ENCODE measurements around the gene MLXIPL.
"Not testable (repeated sequence)": the region's sequence is repeated elsewhere in the genome, so short reads cannot be mapped to it uniquely, and the experiment has no call there.

Gene MLXIPL

DNA sequence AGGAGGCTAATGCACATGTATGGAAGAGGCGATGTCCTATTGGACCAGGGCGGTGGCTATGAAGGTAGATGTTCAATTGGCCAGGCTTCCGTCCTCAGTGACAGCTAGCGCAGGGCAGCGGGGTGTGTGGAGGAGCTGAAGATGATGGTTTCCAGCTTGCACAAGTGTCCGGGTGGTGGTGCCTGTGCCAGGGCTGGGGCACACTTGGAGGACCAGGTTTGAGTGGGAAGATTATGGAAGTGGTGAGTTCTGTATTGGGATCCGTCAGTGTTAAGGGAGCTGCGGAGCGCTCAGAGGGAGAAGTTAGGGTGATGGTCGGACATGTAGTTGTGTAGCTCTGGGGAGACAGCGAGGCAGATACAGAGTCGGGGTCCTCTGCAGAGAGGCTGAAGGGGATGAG is 37.4 kb downstream of the MLXIPL start:
- no peak overlapping the region for H2AK5ac ChIP-seq (ENCODE audit: low read length)
- H3K27ac ChIP-seq (ENCODE audit: low read depth, low read length) = no peak overlapping the region
- no peak overlapping the region for H3K23ac ChIP-seq (ENCODE audit: low read length)
- no peak overlapping the region for H2BK120ac ChIP-seq (ENCODE audit: low read depth, low read length)
- H3K4me1 ChIP-seq (ENCODE audit: control insufficient read depth, low read depth, low read length) = no peaks in the 10 kb centered on the region
- WGBS (ENCODE audit: extremely low coverage, insufficient coverage, low lambda C conversion rate) = no CpG with 5 or more reads among the region's 12 CpGs
- no peak overlapping the region for H4K8ac ChIP-seq (ENCODE audit: low read depth, low read length)
- H3K79me2 ChIP-seq (ENCODE audit: control insufficient read depth, insufficient read depth, low read length) = no peaks in the 10 kb centered on the region
- H3K4ac ChIP-seq (ENCODE audit: low read depth, low read length) = no peak overlapping the region
- DNase-seq = no peak
- no peak overlapping the region for H3K9ac ChIP-seq (ENCODE audit: low read length)
- H3K79me1 ChIP-seq (ENCODE audit: low read length) = no peaks in the 10 kb centered on the region
- H3K56ac ChIP-seq (ENCODE audit: low read length) = no peak overlapping the region
- no peaks in the 10 kb centered on the region for H3K36me3 ChIP-seq (ENCODE audit: control insufficient read depth, insufficient read depth, low read length)
- no peak overlapping the region for H4K5ac ChIP-seq (ENCODE audit: low read length)
- no peaks in the 10 kb centered on the region for H3K27me3 ChIP-seq (ENCODE audit: insufficient read depth, low read length, poor library complexity)
- H2BK5ac ChIP-seq (ENCODE audit: low read length) = no peak overlapping the region
- H3K18ac ChIP-seq (ENCODE audit: low read length) = no peak overlapping the region
- no peak overlapping the region for H3K4me2 ChIP-seq (ENCODE audit: low read length)
- no peak overlapping the region for H3K4me3 ChIP-seq (ENCODE audit: low read length)
- H2BK15ac ChIP-seq (replicated peaks; ENCODE audit: low read depth) = no peak overlapping the region

DNA sequence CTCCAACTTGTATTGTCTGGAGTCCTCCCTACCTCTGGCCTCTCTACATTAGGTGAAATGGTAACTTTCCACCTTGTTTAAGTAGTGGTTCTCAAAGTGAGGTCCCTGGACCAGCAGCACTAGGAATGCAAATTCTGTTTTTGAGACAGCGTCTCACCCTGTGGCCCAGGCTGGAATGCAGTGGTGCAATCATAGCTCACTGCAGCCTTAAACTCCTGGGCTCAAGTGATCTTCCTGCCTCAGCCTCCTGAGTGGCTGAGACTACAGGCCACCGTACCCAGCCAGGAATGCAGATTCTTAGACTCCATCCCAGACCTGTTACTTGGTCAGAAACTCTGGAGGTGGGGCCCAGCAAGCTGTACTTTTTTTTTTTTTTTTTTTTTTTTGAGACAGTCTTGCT is 39.1 kb downstream of the MLXIPL start:
- DNase-seq = no peak
- Histone ChIP-seq H3K18ac (ENCODE audit: low read length) (no peak overlapping the region), H3K36me3 (ENCODE audit: control insufficient read depth, insufficient read depth, low read length) (no peaks in the 10 kb centered on the region), H3K4me2 (ENCODE audit: low read length) (no peak overlapping the region), H3K27me3 (ENCODE audit: insufficient read depth, low read length, poor library complexity) (no peaks in the 10 kb centered on the region), H3K56ac (ENCODE audit: low read length) (no peak overlapping the region), H2AK5ac (ENCODE audit: low read length) (no peak overlapping the region), H3K79me1 (ENCODE audit: low read length) (no peaks in the 10 kb centered on the region), H2BK15ac (replicated peaks; ENCODE audit: low read depth) (no peak overlapping the region), H3K4me1 (ENCODE audit: control insufficient read depth, low read depth, low read length) (no peaks in the 10 kb centered on the region), H3K27ac (ENCODE audit: low read depth, low read length) (no peak overlapping the region), H3K79me2 (ENCODE audit: control insufficient read depth, insufficient read depth, low read length) (no peaks in the 10 kb centered on the region), H2BK120ac (ENCODE audit: low read depth, low read length) (no peak overlapping the region), H3K9ac (ENCODE audit: low read length) (no peak overlapping the region), H3K4ac (ENCODE audit: low read depth, low read length) (no peak overlapping the region), H2BK5ac (ENCODE audit: low read length) (no peak overlapping the region), H4K5ac (ENCODE audit: low read length) (no peak overlapping the region), H3K4me3 (ENCODE audit: low read length) (no peak overlapping the region), H4K8ac (ENCODE audit: low read depth, low read length) (no peak overlapping the region), H3K23ac (ENCODE audit: low read length) (no peak overlapping the region)
- no CpG with 5 or more reads among the region's 2 CpGs for WGBS (ENCODE audit: extremely low coverage, insufficient coverage, low lambda C conversion rate)

DNA sequence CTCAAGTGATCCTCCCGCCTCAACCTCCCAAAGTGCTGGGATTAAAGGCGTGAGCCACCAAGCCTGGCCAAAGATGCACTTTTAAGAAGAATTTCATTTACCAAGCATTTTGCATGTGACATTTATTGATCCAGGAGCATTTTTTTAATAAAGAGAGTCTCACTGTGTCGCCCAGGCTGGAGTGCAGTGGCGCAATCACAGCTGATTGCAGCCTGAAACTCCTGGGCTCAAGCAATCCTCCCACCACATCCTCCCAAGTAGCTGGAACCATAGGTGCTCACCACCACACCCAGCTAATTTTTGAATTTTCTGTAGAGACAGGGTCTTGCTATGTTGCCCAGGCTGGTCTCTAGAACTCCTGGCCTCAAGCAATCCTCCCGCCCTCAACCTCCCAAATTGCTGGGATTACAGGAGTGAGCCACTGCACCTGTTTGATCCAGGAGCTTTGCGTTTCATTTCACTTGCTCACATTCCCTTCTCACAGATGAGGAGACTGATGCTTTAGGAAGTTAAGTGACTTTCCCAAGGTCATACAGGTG is 41.6 kb downstream of the MLXIPL start:
- H2BK15ac ChIP-seq (replicated peaks; ENCODE audit: low read depth) = no peak overlapping the region
- no peak overlapping the region for H2BK5ac ChIP-seq (ENCODE audit: low read length)
- no peak overlapping the region for H3K4me3 ChIP-seq (ENCODE audit: low read length)
- H4K8ac ChIP-seq (ENCODE audit: low read depth, low read length) = no peak overlapping the region
- no peak overlapping the region for H3K4me2 ChIP-seq (ENCODE audit: low read length)
- no peak overlapping the region for H3K27ac ChIP-seq (ENCODE audit: low read depth, low read length)
- H4K5ac ChIP-seq (ENCODE audit: low read length) = no peak overlapping the region
- H3K27me3 ChIP-seq (ENCODE audit: insufficient read depth, low read length, poor library complexity) = no peaks in the 10 kb centered on the region
- no peak for DNase-seq
- WGBS (ENCODE audit: extremely low coverage, insufficient coverage, low lambda C conversion rate) = no CpG with 5 or more reads among the region's 6 CpGs
- H3K23ac ChIP-seq (ENCODE audit: low read length) = no peak overlapping the region
- no peak overlapping the region for H3K18ac ChIP-seq (ENCODE audit: low read length)
- no peak overlapping the region for H3K56ac ChIP-seq (ENCODE audit: low read length)
- peaks cover 3% of the 10 kb centered on the region for H3K79me2 ChIP-seq (ENCODE audit: control insufficient read depth, insufficient read depth, low read length)
- peaks cover 3% of the 10 kb centered on the region for H3K4me1 ChIP-seq (ENCODE audit: control insufficient read depth, low read depth, low read length)
- H3K36me3 ChIP-seq (ENCODE audit: control insufficient read depth, insufficient read depth, low read length) = no peaks in the 10 kb centered on the region
- no peak overlapping the region for H3K9ac ChIP-seq (ENCODE audit: low read length)
- H3K79me1 ChIP-seq (ENCODE audit: low read length) = peaks cover 2% of the 10 kb centered on the region
- H3K4ac ChIP-seq (ENCODE audit: low read depth, low read length) = no peak overlapping the region
- no peak overlapping the region for H2AK5ac ChIP-seq (ENCODE audit: low read length)
- H2BK120ac ChIP-seq (ENCODE audit: low read depth, low read length) = no peak overlapping the region

DNA sequence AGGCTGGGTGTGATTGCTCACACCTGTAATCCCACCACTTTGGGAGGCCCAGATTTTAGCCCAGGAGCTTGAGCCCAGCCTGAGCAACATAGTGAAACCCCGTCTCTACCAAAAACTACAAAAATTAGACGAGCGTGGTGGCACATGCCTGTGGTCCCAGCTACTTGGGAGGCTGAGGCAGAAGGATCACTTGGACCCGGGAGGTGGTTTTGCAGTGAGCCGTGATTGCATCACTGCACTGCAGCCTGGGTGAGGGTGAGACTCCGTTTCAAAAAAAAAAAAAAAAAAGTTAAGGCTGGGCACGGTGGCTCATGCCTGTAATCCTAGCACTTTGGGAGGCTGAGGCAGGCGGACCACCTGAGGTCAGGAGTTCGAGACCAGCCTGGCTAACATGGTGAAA is 43.3 kb downstream of the MLXIPL start:
- not testable (repeated sequence) for H3K79me1 ChIP-seq (ENCODE audit: low read length); H2AK5ac ChIP-seq (ENCODE audit: low read length); H3K56ac ChIP-seq (ENCODE audit: low read length); H4K5ac ChIP-seq (ENCODE audit: low read length); H3K27me3 ChIP-seq (ENCODE audit: insufficient read depth, low read length, poor library complexity); H2BK15ac ChIP-seq (replicated peaks; ENCODE audit: low read depth); H3K27ac ChIP-seq (ENCODE audit: low read depth, low read length); H3K4me3 ChIP-seq (ENCODE audit: low read length); H3K18ac ChIP-seq (ENCODE audit: low read length); DNase-seq; H3K79me2 ChIP-seq (ENCODE audit: control insufficient read depth, insufficient read depth, low read length); H2BK5ac ChIP-seq (ENCODE audit: low read length); H3K4me1 ChIP-seq (ENCODE audit: control insufficient read depth, low read depth, low read length); H2BK120ac ChIP-seq (ENCODE audit: low read depth, low read length); H3K4ac ChIP-seq (ENCODE audit: low read depth, low read length); H3K36me3 ChIP-seq (ENCODE audit: control insufficient read depth, insufficient read depth, low read length); H3K23ac ChIP-seq (ENCODE audit: low read length); H4K8ac ChIP-seq (ENCODE audit: low read depth, low read length); H3K9ac ChIP-seq (ENCODE audit: low read length); H3K4me2 ChIP-seq (ENCODE audit: low read length)
- no CpG with 5 or more reads among the region's 9 CpGs for WGBS (ENCODE audit: extremely low coverage, insufficient coverage, low lambda C conversion rate)

DNA sequence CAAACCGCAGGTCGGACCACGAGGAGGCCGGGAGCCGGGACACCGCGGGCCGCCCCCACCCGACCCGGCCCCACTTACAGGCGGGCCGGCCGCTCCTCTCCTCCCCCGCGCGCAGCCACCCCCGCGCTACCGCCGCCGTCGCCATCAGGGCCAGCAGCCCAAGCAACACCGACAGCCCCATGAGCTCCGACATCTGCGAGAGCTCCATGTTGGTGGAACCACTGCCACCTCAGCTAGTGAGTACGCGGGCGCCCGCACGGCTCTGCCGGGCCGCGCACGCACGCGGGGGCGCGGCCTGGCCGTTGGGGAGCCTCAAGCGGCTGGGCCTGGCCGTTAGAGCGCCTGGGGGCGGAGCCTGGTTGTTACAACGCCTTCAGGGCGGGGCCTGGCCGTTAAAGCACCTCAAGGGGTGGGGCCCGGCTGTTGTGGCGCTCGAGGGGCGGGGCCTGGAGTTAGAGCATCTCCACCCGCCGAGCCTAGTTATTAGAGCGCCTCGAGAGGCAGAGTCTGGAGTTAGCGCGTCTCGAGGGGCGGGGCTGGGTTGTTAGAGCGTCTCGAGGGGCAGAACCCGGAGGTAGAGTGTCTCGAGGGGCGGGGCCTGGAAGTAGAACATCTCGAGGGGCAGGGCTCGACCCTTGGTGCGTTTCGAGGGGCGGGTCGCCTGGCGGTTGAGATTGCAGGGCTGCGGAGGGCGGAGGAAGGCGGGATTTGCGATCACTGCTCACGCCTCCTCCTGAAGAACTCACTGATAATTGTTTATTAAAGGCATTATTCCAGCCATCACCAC is 45.8 kb downstream of the MLXIPL start, which contains the start of gene TBL2:
TBL2 (minus strand) TSS at position 238 of the 787 bp plus-strand sequence; CDS start at position 208, 30 bp downstream.
- Histone ChIP-seq H3K27ac (ENCODE audit: low read depth, low read length) (peak within 1 kb of the TSS; percentile 29), H4K5ac (ENCODE audit: low read length) (no peak within 1 kb of the TSS), H3K79me1 (ENCODE audit: low read length) (peaks cover 10% of the 10 kb centered on the region), H3K4me2 (ENCODE audit: low read length) (peak within 1 kb of the TSS; percentile 81), H2BK15ac (replicated peaks; ENCODE audit: low read depth) (no peak within 1 kb of the TSS), H3K4me1 (ENCODE audit: control insufficient read depth, low read depth, low read length) (peaks cover 3% of the 10 kb centered on the region), H3K4me3 (ENCODE audit: low read length) (peak within 1 kb of the TSS; percentile 84), H3K27me3 (ENCODE audit: insufficient read depth, low read length, poor library complexity) (no peaks in the 10 kb centered on the region), H4K8ac (ENCODE audit: low read depth, low read length) (no peak within 1 kb of the TSS), H3K4ac (ENCODE audit: low read depth, low read length) (peak within 1 kb of the TSS; percentile 56), H3K56ac (ENCODE audit: low read length) (peak within 1 kb of the TSS; percentile 95), H2BK5ac (ENCODE audit: low read length) (no peak within 1 kb of the TSS), H3K79me2 (ENCODE audit: control insufficient read depth, insufficient read depth, low read length) (peaks cover 8% of the 10 kb centered on the region), H3K18ac (ENCODE audit: low read length) (peak within 1 kb of the TSS; percentile 81), H3K23ac (ENCODE audit: low read length) (peak within 1 kb of the TSS; percentile 80), H2AK5ac (ENCODE audit: low read length) (peak within 1 kb of the TSS; percentile 14), H3K36me3 (ENCODE audit: control insufficient read depth, insufficient read depth, low read length) (peaks cover 6% of the 10 kb centered on the region), H3K9ac (ENCODE audit: low read length) (peak within 1 kb of the TSS; percentile 98), H2BK120ac (ENCODE audit: low read depth, low read length) (no peak within 1 kb of the TSS)
- DNase-seq = peak; percentile 99
- no CpG with 5 or more reads among the region's 75 CpGs for WGBS (ENCODE audit: extremely low coverage, insufficient coverage, low lambda C conversion rate)
